Osteoblast (primary cell): ENCODE measurements around the gene FRA10AC1. TPM values are rescaled to one million over a fixed set of nuclear protein-coding genes. Genes with fewer than 3 reads are reported as not detected.

ENCODE experiments used
- DNase-seq: peaks from one replicate; pipeline ENCODE4 v3.0.0; 2011; ENCODE audit warnings: low spot score, mixed read lengths; ENCODE audit not compliant: insufficient read length; ENCODE audit errors: missing footprints
- H2AFZ ChIP-seq: 2 replicates; pipeline ENCODE4 v1.6.0; 2011; ENCODE audit warnings: mild to moderate bottlenecking, low read length
- H3K27ac ChIP-seq: 2 replicates; pipeline ENCODE4 v1.5.1; 2011; ENCODE audit warnings: mild to moderate bottlenecking, low read depth, low read length, moderate library complexity
- H3K27me3 ChIP-seq: 2 replicates; pipeline ENCODE4 v1.6.0; 2012; ENCODE audit warnings: mild to moderate bottlenecking, control low read depth, inconsistent platforms, low read length, moderate library complexity; ENCODE audit not compliant: insufficient read depth
- H3K36me3 ChIP-seq: 2 replicates; pipeline ENCODE4 v1.5.1; 2011; ENCODE audit warnings: mild to moderate bottlenecking, low read length, control low read depth, moderate library complexity; ENCODE audit not compliant: insufficient read depth
- H3K4me1 ChIP-seq: 2 replicates; pipeline ENCODE4 v1.5.1; 2011; ENCODE audit warnings: mild to moderate bottlenecking, low read length, control low read depth, moderate library complexity; ENCODE audit not compliant: insufficient read depth
- H3K4me2 ChIP-seq: 2 replicates; pipeline ENCODE4 v1.6.0; 2011; ENCODE audit warnings: mild to moderate bottlenecking, low read length; ENCODE audit not compliant: insufficient read depth
- H3K4me3 ChIP-seq: fragments of 200-600 bp; sonication (generic); 3 replicates; pipeline ENCODE4 v1.5.1; 2012; ENCODE audit warnings: mild to moderate bottlenecking, low read length, inconsistent platforms; ENCODE audit not compliant: insufficient read depth
- H3K79me2 ChIP-seq: 2 replicates; pipeline ENCODE4 v1.6.0; 2012; ENCODE audit warnings: mild to moderate bottlenecking, low read length, control low read depth, inconsistent platforms; ENCODE audit not compliant: insufficient read depth
- H3K9me3 ChIP-seq: 2 replicates; pipeline ENCODE4 v1.5.1; 2011; ENCODE audit warnings: low read depth, low read length, control low read depth
- H4K20me1 ChIP-seq: 2 replicates; pipeline ENCODE4 v1.6.0; 2012; ENCODE audit warnings: mild to moderate bottlenecking, low read length, control low read depth; ENCODE audit not compliant: insufficient read depth
- CTCF ChIP-seq: IDR thresholded peaks from 2 replicates; pipeline ENCODE4 v1.5.1; 2011; ENCODE audit warnings: mild to moderate bottlenecking, low read depth, low read length, moderate library complexity; ENCODE audit errors: extremely low read depth
- total RNA-seq: library from RNA; depleted of rRNA; stranded (reverse); fragments of >200 nt; gene quantifications from 2 replicates; pipeline ENCODE4 v1.2.3, GENCODE V29; 2012

Gene FRA10AC1
- total RNA-seq, 1 donor: 8.7 TPM

- Histone ChIP-seq H3K36me3 (no peaks in the 10 kb centered on the region), H2AFZ (no peak overlapping the region), H3K4me2 (no peak overlapping the region), H3K27ac (no peak overlapping the region), H4K20me1 (no peaks in the 10 kb centered on the region), H3K4me3 (no peak overlapping the region), H3K27me3 (peaks cover 5% of the 10 kb centered on the region), H3K9me3 (no peaks in the 10 kb centered on the region), H3K79me2 (no peaks in the 10 kb centered on the region), H3K4me1 (no peaks in the 10 kb centered on the region)
- TF ChIP-seq CTCF: no peak
- no peak for DNase-seq
Observed at GRCh38 chr10:93629647-93630305, 72.6 kb downstream of the FRA10AC1 start.

GRCh38 chr10:93628858-93629257 is 73.5 kb downstream of the FRA10AC1 start:
- H3K27ac ChIP-seq: no peak overlapping the region
- no peak overlapping the region for H2AFZ ChIP-seq
- H3K9me3 ChIP-seq: no peaks in the 10 kb centered on the region
- H3K4me2 ChIP-seq: no peak overlapping the region
- H3K27me3 ChIP-seq: peaks cover 7% of the 10 kb centered on the region
- TF ChIP-seq CTCF: no peak
- no peaks in the 10 kb centered on the region for H3K79me2 ChIP-seq
- H3K4me3 ChIP-seq: no peak overlapping the region
- no peaks in the 10 kb centered on the region for H3K36me3 ChIP-seq
- H4K20me1 ChIP-seq: no peaks in the 10 kb centered on the region
- DNase-seq: no peak
- no peaks in the 10 kb centered on the region for H3K4me1 ChIP-seq

GRCh38 chr10:93622942-93623341 is 79.5 kb downstream of the FRA10AC1 start:
- no peak for DNase-seq
- H3K27me3 ChIP-seq: peaks cover 22% of the 10 kb centered on the region
- H4K20me1 ChIP-seq: no peaks in the 10 kb centered on the region
- TF ChIP-seq CTCF: no peak
- H3K4me1 ChIP-seq: no peaks in the 10 kb centered on the region
- no peak overlapping the region for H3K4me3 ChIP-seq
- no peak overlapping the region for H3K27ac ChIP-seq
- no peaks in the 10 kb centered on the region for H3K79me2 ChIP-seq
- no peaks in the 10 kb centered on the region for H3K36me3 ChIP-seq
- H2AFZ ChIP-seq: no peak overlapping the region
- no peaks in the 10 kb centered on the region for H3K9me3 ChIP-seq
- H3K4me2 ChIP-seq: no peak overlapping the region

- Histone ChIP-seq H3K9me3 (no peaks in the 10 kb centered on the region), H2AFZ (no peak overlapping the region), H3K4me3 (no peak overlapping the region), H3K4me1 (no peaks in the 10 kb centered on the region), H3K4me2 (no peak overlapping the region), H3K27me3 (peaks cover 26% of the 10 kb centered on the region), H3K27ac (no peak overlapping the region), H3K79me2 (no peaks in the 10 kb centered on the region), H3K36me3 (no peaks in the 10 kb centered on the region), H4K20me1 (no peaks in the 10 kb centered on the region)
- no peak for DNase-seq
- TF ChIP-seq CTCF: no peak
Observed at GRCh38 chr10:93620925-93621324, 81.5 kb downstream of the FRA10AC1 start.

Other genes with a start within 250 kb of the FRA10AC1 start
- gene MYOF, start 220.3 kb downstream of the FRA10AC1 start, total RNA-seq: 352 and 379 TPM in 2 replicates
- 4.7 TPM in 2 replicates for gene CEP55, start 206.0 kb downstream of the FRA10AC1 start, total RNA-seq
- not detected in 2 replicates for gene FFAR4, start 135.9 kb downstream of the FRA10AC1 start, total RNA-seq
- 2.1 and 3.3 TPM in 2 replicates for gene RBP4, start 101.4 kb downstream of the FRA10AC1 start, total RNA-seq
- gene PDE6C, start 90.1 kb downstream of the FRA10AC1 start, total RNA-seq: not detected in 2 replicates
- 0.29 TPM in 1 of 2 replicates, not detected in the other for gene LGI1, start 55.3 kb upstream of the FRA10AC1 start, total RNA-seq
- 5.4 and 7.4 TPM in 2 replicates for gene SLC35G1, start 191.4 kb upstream of the FRA10AC1 start, total RNA-seq